ENCODE data around the gene PRRG2. TPM values are rescaled to one million over a fixed set of nuclear protein-coding genes. Genes with fewer than 3 reads are reported as not detected.

Gene PRRG2
- total RNA-seq, 1 experiment from 2014 or later: 3.3 TPM

GRCh38 chr19:49564616-49565045 is 16.5 kb upstream of the PRRG2 start:
- H3K9me3 Mint-ChIP-seq: no peaks in the 10 kb centered on the region
- H3K9ac ChIP-seq (ENCODE audit: extremely low read depth, insufficient read length, low read length): no peak overlapping the region
- no CpG with 5 or more reads among the region's 6 CpGs for WGBS (ENCODE audit: extremely low coverage, insufficient read length, low lambda C conversion rate)
- H3K27me3 Mint-ChIP-seq (ENCODE audit: low read depth): no peaks in the 10 kb centered on the region
- no peak overlapping the region for H2AFZ ChIP-seq (ENCODE audit: low read length)
- H3K4ac ChIP-seq (ENCODE audit: low read depth, low read length): no peak overlapping the region
- no peaks in the 10 kb centered on the region for H3K27me3 ChIP-seq (ENCODE audit: insufficient read depth, low read length)
- no peak overlapping the region for H3K56ac ChIP-seq (ENCODE audit: insufficient read length, low read depth, low read length)
- no peak overlapping the region for H3K14ac ChIP-seq (ENCODE audit: insufficient read depth, low read length)
- H3K4me1 Mint-ChIP-seq: peaks cover 7 to 15% of the 10 kb centered on the region in 2 experiments
- peak overlapping the region in 1 of 3 experiments; percentile 84; a peak in 1 of 7 replicates for H3K27ac Mint-ChIP-seq
- no peaks in the 10 kb centered on the region for H3K79me1 ChIP-seq (ENCODE audit: insufficient read depth, low read depth, low read length, poor library complexity, severe bottlenecking)
- H3K23ac ChIP-seq (ENCODE audit: insufficient read length, low read depth, low read length): no peak overlapping the region
- H3K18ac ChIP-seq (ENCODE audit: insufficient read length, low read depth, low read length): no peak overlapping the region
- no peak overlapping the region for H2BK20ac ChIP-seq (ENCODE audit: low read depth, low read length, poor library complexity, severe bottlenecking)
- H4K5ac ChIP-seq (ENCODE audit: insufficient read length, low read depth, low read length): no peak overlapping the region
- H3K27ac ChIP-seq (ENCODE audit: insufficient read length, low read depth, low read length): no peak overlapping the region
- H2BK120ac ChIP-seq (ENCODE audit: low read depth, low read length, poor library complexity, severe bottlenecking): no peak overlapping the region
- no peaks in the 10 kb centered on the region for H4K20me1 ChIP-seq (ENCODE audit: control insufficient read depth, insufficient read depth, insufficient read length)
- TF ChIP-seq CTCF (conservative IDR thresholded peaks at IDR 0.05): no peak
- H3T11ph ChIP-seq (ENCODE audit: low read length): no peak overlapping the region
- H2BK15ac ChIP-seq (ENCODE audit: low read depth, low read length): no peak overlapping the region
- no peak overlapping the region for H2BK5ac ChIP-seq (ENCODE audit: insufficient read length, low read length)
- no peak for DNase-seq
- H4K91ac ChIP-seq (ENCODE audit: insufficient read length, low read depth, low read length): no peak overlapping the region
- no peak overlapping the region for H4K8ac ChIP-seq (replicated peaks; ENCODE audit: insufficient read length, low read depth, low read length)
- H2BK12ac ChIP-seq (ENCODE audit: insufficient read length, low read depth, low read length): no peak overlapping the region
- H3K9me3 ChIP-seq (ENCODE audit: control insufficient read depth, low read depth, low read length): no peaks in the 10 kb centered on the region
- H2AK5ac ChIP-seq (ENCODE audit: insufficient read length, low read length): no peak overlapping the region
- H3K79me2 ChIP-seq (ENCODE audit: insufficient read depth, low read length): peaks cover 4% of the 10 kb centered on the region; the same call in 1 of the 2 replicates
- H3K4me3 Mint-ChIP-seq: no peak overlapping the region
- H3K23me2 ChIP-seq (ENCODE audit: insufficient read length, low read depth, low read length, poor library complexity, severe bottlenecking): no peaks in the 10 kb centered on the region
- H3K4me2 ChIP-seq (ENCODE audit: insufficient read depth, insufficient read length, low read length): no peak overlapping the region
- peaks cover 4 to 7% (median 6%) of the 10 kb centered on the region in 3 experiments for H3K36me3 Mint-ChIP-seq (ENCODE audit: insufficient read depth in 1 of 3, low read depth in 3 of 3)
- peaks cover 2% of the 10 kb centered on the region; the same call in 1 of the 2 replicates for H3K4me1 ChIP-seq (ENCODE audit: insufficient read depth, low read length)

All from H9 (cell line).